ENCODE data around the gene DPYSL5. TPM values are rescaled to one million over a fixed set of nuclear protein-coding genes. Genes with fewer than 3 reads are reported as not detected.

Gene DPYSL5
- polyA plus RNA-seq, 1 donor from 2014 or later = 111 TPM

- no peaks in the 10 kb centered on the region for H4K20me1 ChIP-seq (ENCODE audit: insufficient read depth)
- peaks cover 6% of the 10 kb centered on the region for H3K36me3 ChIP-seq (ENCODE audit: insufficient read depth, low read length)
- H3K79me2 ChIP-seq (replicated peaks; ENCODE audit: insufficient read depth, low read length) = no peaks in the 10 kb centered on the region
- H3K27ac ChIP-seq (ENCODE audit: low read length) = no peak overlapping the region
- TF ChIP-seq MXI1 (conservative IDR thresholded peaks at IDR 0.05; ENCODE audit: poor library complexity, severe bottlenecking) = no peak
- TF ChIP-seq POLR2AphosphoS5 (IDR thresholded peaks at IDR 0.05) = no peak
- no peak for TF ChIP-seq SMC3 (conservative IDR thresholded peaks at IDR 0.05; ENCODE audit: poor library complexity)
- no peak for TF ChIP-seq CTCF (IDR thresholded peaks at IDR 0.05; ENCODE audit: poor library complexity, severe bottlenecking)
- TF ChIP-seq TAF1 (IDR thresholded peaks at IDR 0.05; ENCODE audit: low read depth) = no peak
- no peak for TF ChIP-seq EP300 (conservative IDR thresholded peaks at IDR 0.05; ENCODE audit: poor library complexity, severe bottlenecking)
- TF ChIP-seq EZH2 (IDR thresholded peaks at IDR 0.05; ENCODE audit: borderline replicate concordance, insufficient read depth, low read length, poor library complexity, severe bottlenecking) = no peak
- TF ChIP-seq RAD21 (conservative IDR thresholded peaks at IDR 0.05) = no peak
- TF ChIP-seq REST (IDR thresholded peaks at IDR 0.05; ENCODE audit: borderline replicate concordance) = no peak
- no peaks in the 10 kb centered on the region for H3F3A ChIP-seq (ENCODE audit: insufficient read depth, low read length, poor library complexity, severe bottlenecking)
- H3K9me2 ChIP-seq (ENCODE audit: insufficient read depth, low read length) = no peaks in the 10 kb centered on the region
- H3K4me2 ChIP-seq (ENCODE audit: low read length) = no peak overlapping the region
- no peak overlapping the region for H3K4me3 ChIP-seq (ENCODE audit: low read length)
- H3K9me3 ChIP-seq (ENCODE audit: low read length) = no peaks in the 10 kb centered on the region
- no peaks in the 10 kb centered on the region for H3K27me3 ChIP-seq (ENCODE audit: insufficient read depth, low read depth, low read length)
- no peak overlapping the region for H3K9ac ChIP-seq (ENCODE audit: low read length)
- no peak overlapping the region for H2AFZ ChIP-seq (ENCODE audit: low read depth, low read length)
Measured at GRCh38 chr2:26991717-26992116, 143.8 kb downstream of the DPYSL5 start.

GRCh38 chr2:26993768-26994167, 145.8 kb downstream of the DPYSL5 start:
- Histone ChIP-seq H3K27me3 (ENCODE audit: insufficient read depth, low read depth, low read length) (no peaks in the 10 kb centered on the region), H3K9me2 (ENCODE audit: insufficient read depth, low read length) (no peaks in the 10 kb centered on the region), H3K36me3 (ENCODE audit: insufficient read depth, low read length) (peaks cover 6% of the 10 kb centered on the region), H4K20me1 (ENCODE audit: insufficient read depth) (no peaks in the 10 kb centered on the region), H3K27ac (ENCODE audit: low read length) (no peak overlapping the region), H3K79me2 (replicated peaks; ENCODE audit: insufficient read depth, low read length) (peaks cover 3% of the 10 kb centered on the region), H3K4me3 (ENCODE audit: low read length) (no peak overlapping the region), H3F3A (ENCODE audit: insufficient read depth, low read length, poor library complexity, severe bottlenecking) (no peaks in the 10 kb centered on the region), H3K9me3 (ENCODE audit: low read length) (no peaks in the 10 kb centered on the region), H3K9ac (ENCODE audit: low read length) (no peak overlapping the region), H3K4me2 (ENCODE audit: low read length) (no peak overlapping the region), H2AFZ (ENCODE audit: low read depth, low read length) (no peak overlapping the region)
- TF ChIP-seq CTCF (IDR thresholded peaks at IDR 0.05; ENCODE audit: poor library complexity, severe bottlenecking) (no peak), SMC3 (conservative IDR thresholded peaks at IDR 0.05; ENCODE audit: poor library complexity) (no peak), RAD21 (conservative IDR thresholded peaks at IDR 0.05) (no peak), EP300 (conservative IDR thresholded peaks at IDR 0.05; ENCODE audit: poor library complexity, severe bottlenecking) (no peak), MXI1 (conservative IDR thresholded peaks at IDR 0.05; ENCODE audit: poor library complexity, severe bottlenecking) (no peak), EZH2 (IDR thresholded peaks at IDR 0.05; ENCODE audit: borderline replicate concordance, insufficient read depth, low read length, poor library complexity, severe bottlenecking) (no peak), POLR2AphosphoS5 (IDR thresholded peaks at IDR 0.05) (no peak), REST (IDR thresholded peaks at IDR 0.05; ENCODE audit: borderline replicate concordance) (no peak), TAF1 (IDR thresholded peaks at IDR 0.05; ENCODE audit: low read depth) (no peak)

Measured in neural cell (in vitro differentiated cells).